Measurements from ENCODE around the gene FUBP3. TPM values are rescaled to one million over a fixed set of nuclear protein-coding genes. Genes with fewer than 3 reads are reported as not detected.

The FUBP3 gene
- total RNA-seq, 4 donors from 2014 or later, result 26.5 to 147 (median 33.7) TPM

DNA sequence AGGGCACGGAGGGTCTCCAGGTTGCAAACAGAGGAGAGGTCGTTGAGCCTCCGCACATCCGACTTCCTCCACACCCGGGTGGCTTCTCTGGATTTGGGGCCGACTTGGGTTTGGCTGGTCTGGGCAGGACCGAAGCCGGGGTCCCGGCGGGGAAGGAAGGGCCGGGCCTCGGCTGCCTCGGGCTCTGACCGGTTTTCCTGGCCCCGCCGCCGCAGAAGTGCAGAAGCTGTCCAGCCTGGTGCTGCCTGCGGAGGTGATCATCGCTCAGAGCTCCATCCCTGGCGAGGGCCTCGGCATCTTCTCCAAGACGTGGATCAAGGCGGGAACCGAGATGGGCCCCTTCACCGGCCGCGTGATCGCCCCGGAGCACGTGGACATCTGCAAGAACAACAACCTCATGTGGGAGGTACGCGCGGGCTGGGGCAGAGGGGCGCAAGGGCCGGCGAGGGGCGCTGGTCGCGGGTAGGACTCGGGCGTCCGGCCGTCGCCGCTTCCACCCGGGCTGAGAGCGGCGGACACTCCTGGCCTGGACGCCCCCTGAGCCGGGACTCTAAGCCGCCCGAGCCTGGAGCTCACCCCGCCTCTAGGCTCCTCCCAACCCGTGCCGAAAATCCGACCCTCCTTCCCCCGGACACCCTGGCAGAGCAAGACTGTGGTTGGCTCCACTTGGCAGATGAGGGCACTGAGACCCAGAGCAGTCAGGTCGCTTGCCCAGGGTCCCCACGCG, 87.2 kb downstream of the FUBP3 start:
- no peaks in the 10 kb centered on the region for H3K36me3 ChIP-seq
- no peaks in the 10 kb centered on the region for H3K9me3 ChIP-seq
- TF ChIP-seq POLR2A (IDR thresholded peaks at IDR 0.05), result no peak
- TF ChIP-seq, protein P1, sequence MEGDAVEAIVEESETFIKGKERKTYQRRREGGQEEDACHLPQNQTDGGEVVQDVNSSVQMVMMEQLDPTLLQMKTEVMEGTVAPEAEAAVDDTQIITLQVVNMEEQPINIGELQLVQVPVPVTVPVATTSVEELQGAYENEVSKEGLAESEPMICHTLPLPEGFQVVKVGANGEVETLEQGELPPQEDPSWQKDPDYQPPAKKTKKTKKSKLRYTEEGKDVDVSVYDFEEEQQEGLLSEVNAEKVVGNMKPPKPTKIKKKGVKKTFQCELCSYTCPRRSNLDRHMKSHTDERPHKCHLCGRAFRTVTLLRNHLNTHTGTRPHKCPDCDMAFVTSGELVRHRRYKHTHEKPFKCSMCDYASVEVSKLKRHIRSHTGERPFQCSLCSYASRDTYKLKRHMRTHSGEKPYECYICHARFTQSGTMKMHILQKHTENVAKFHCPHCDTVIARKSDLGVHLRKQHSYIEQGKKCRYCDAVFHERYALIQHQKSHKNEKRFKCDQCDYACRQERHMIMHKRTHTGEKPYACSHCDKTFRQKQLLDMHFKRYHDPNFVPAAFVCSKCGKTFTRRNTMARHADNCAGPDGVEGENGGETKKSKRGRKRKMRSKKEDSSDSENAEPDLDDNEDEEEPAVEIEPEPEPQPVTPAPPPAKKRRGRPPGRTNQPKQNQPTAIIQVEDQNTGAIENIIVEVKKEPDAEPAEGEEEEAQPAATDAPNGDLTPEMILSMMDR (IDR thresholded peaks at IDR 0.05), result no peak
- no peak for TF ChIP-seq EP300 (IDR thresholded peaks at IDR 0.05)
- no peak for TF ChIP-seq POLR2AphosphoS5 (IDR thresholded peaks at IDR 0.05)
- H3K27me3 ChIP-seq, result peaks cover 73% of the 10 kb centered on the region
- WGBS, result 33% methylated on average over 3 of the region's 60 CpGs
- no peak overlapping the region for H3K4me3 ChIP-seq
- H3K4me1 ChIP-seq, result peaks cover 49% of the 10 kb centered on the region
- no peak overlapping the region for H3K27ac ChIP-seq
- no peak for DNase-seq (ENCODE audit: low spot score in 2 of 2)

DNA sequence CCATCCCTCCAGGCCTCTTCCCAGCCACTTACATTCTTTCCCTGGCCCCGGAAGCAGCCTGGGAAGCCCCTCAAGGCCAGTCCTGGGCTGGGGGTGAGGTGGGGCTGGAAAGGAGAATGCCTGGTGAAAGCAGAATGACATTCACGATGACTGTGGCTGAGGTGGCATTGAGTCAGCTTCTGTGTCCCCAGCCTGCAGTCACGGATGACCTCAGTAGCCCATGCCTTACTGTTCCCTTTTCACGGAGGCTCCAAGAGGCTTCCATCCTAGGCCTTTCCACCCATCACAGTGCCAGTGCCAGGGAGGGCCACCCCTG, 87.7 kb downstream of the FUBP3 start:
- WGBS, result 69% methylated on average over 4 of the region's 4 CpGs
- Histone ChIP-seq H3K4me1 (peaks cover 44% of the 10 kb centered on the region), H3K9me3 (no peaks in the 10 kb centered on the region), H3K36me3 (no peaks in the 10 kb centered on the region), H3K27ac (no peak overlapping the region), H3K27me3 (peaks cover 68% of the 10 kb centered on the region), H3K4me3 (no peak overlapping the region)
- TF ChIP-seq POLR2A (IDR thresholded peaks at IDR 0.05) (no peak), EP300 (IDR thresholded peaks at IDR 0.05) (no peak), POLR2AphosphoS5 (IDR thresholded peaks at IDR 0.05) (no peak)
- TF ChIP-seq, protein P1 (IDR thresholded peaks at IDR 0.05), result no peak
- DNase-seq (ENCODE audit: low spot score in 2 of 2), result no peak

DNA sequence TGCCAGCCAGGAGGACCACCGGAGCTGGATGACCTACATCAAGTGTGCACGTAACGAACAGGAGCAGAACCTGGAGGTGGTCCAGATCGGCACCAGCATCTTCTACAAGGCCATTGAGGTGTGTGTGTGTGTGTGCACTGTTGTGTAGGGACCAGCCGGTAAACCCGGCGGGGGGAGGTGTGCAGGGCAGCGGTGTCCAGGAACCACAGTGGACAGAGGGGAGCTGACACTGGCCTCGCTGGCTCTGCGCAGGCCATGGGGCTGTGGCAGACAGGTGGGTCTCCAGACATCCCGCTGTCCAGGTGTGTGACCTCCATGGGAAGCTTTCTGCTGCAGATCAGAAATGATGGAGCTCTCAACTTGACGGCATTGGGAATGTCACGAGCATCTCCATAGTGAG, 88.8 kb downstream of the FUBP3 start:
- peaks cover 56% of the 10 kb centered on the region for H3K27me3 ChIP-seq
- DNase-seq (ENCODE audit: low spot score in 2 of 2), result no peak
- H3K4me3 ChIP-seq, result no peak overlapping the region
- WGBS, result 91% methylated on average over 12 of the region's 13 CpGs
- H3K36me3 ChIP-seq, result no peaks in the 10 kb centered on the region
- TF ChIP-seq, protein P1 (IDR thresholded peaks at IDR 0.05), result no peak
- TF ChIP-seq POLR2A (IDR thresholded peaks at IDR 0.05), result no peak
- H3K27ac ChIP-seq, result no peak overlapping the region
- H3K9me3 ChIP-seq, result no peaks in the 10 kb centered on the region
- H3K4me1 ChIP-seq, result peaks cover 35% of the 10 kb centered on the region

DNA sequence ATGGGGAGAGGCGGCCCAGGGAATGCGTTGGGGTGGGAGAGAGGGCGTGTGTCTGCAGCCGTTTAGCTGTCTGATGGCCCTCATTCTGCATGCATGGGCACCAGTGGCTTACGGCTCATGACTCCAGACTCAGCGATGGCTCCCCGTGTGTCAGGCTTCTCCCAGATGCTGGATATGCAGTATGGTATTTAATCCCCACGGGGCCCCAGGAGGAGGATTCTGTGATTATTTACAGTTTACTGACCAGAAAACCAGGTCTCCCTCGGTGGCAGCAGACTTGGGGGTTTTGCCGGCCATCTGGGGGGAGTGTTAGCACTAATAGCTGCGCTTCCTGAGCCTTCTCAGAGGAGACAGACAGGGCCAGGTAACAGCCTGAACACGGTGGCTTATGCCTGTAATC, 89.3 kb downstream of the FUBP3 start:
- H3K4me1 ChIP-seq, result peaks cover 30% of the 10 kb centered on the region
- H3K36me3 ChIP-seq, result no peaks in the 10 kb centered on the region
- no peak for DNase-seq (ENCODE audit: low spot score in 2 of 2)
- no peaks in the 10 kb centered on the region for H3K9me3 ChIP-seq
- TF ChIP-seq POLR2A (IDR thresholded peaks at IDR 0.05) (no peak), EP300 (IDR thresholded peaks at IDR 0.05) (no peak), POLR2AphosphoS5 (IDR thresholded peaks at IDR 0.05) (no peak)
- TF ChIP-seq, protein P1 (IDR thresholded peaks at IDR 0.05), result no peak
- H3K27me3 ChIP-seq, result peaks cover 52% of the 10 kb centered on the region
- no peak overlapping the region for H3K27ac ChIP-seq
- H3K4me3 ChIP-seq, result no peak overlapping the region
- WGBS, result 58% methylated on average over 8 of the region's 12 CpGs

DNA sequence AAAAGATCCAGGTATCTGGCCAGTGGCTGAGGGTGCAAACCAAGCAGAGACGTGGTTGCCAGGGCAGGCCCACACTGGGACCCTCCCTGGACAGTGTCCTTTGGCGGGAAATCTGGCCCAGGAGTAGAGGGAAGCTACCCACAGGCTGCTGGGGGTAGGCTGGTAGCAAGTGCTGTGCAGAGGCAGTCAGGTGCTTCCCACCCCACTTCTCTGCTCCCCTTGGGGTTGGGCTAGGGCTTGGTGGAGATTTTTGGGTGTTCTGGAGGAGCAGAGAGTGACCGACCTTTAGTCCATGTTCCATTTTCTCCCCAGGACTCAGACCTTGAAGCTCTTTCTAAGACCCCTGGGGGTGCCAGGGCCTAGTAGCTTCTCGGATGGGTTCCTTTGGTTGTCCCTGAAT, 90.6 kb downstream of the FUBP3 start:
- Histone ChIP-seq H3K9me3 (no peaks in the 10 kb centered on the region), H3K36me3 (no peaks in the 10 kb centered on the region), H3K4me3 (no peak overlapping the region), H3K27me3 (peaks cover 39% of the 10 kb centered on the region), H3K27ac (no peak overlapping the region), H3K4me1 (peaks cover 17% of the 10 kb centered on the region)
- WGBS, result 81% methylated on average over 4 of the region's 4 CpGs
- DNase-seq (ENCODE audit: low spot score in 2 of 2), result no peak
- TF ChIP-seq, protein P1 (IDR thresholded peaks at IDR 0.05), result no peak
- TF ChIP-seq EP300 (IDR thresholded peaks at IDR 0.05), result no peak
- TF ChIP-seq POLR2A (IDR thresholded peaks at IDR 0.05), result no peak
- TF ChIP-seq POLR2AphosphoS5 (IDR thresholded peaks at IDR 0.05), result no peak

Measured in suprapubic skin (tissue), 4 donors.